Fibroblast of villous mesenchyme (primary cell): ENCODE data around the gene DNAJC22. TPM values are rescaled to one million over a fixed set of nuclear protein-coding genes. Genes with fewer than 3 reads are reported as not detected.

Experiments used
- DNase-seq: peaks from one replicate; pipeline ENCODE4 v3.0.0-alpha.2; 2010; ENCODE audit warnings: low read depth
- H3K4me3 ChIP-seq: 2 replicates; pipeline ENCODE4 v1.5.1; 2011; ENCODE audit warnings: low read depth, mild to moderate bottlenecking, low read length
- total RNA-seq: library from RNA; depleted of rRNA; stranded (reverse); fragments of >200 nt; gene quantifications from 2 replicates; pipeline ENCODE4 v1.2.3, GENCODE V29; 2012
- TF ChIP-seq, protein P1 (sequence below): IDR thresholded peaks from 2 replicates; pipeline ENCODE4 v1.5.1; 2012; ENCODE audit warnings: low read depth, mild to moderate bottlenecking, low read length; ENCODE audit not compliant: insufficient read depth

The DNAJC22 gene
- total RNA-seq, 1 donor, result 1.7 TPM

DNA sequence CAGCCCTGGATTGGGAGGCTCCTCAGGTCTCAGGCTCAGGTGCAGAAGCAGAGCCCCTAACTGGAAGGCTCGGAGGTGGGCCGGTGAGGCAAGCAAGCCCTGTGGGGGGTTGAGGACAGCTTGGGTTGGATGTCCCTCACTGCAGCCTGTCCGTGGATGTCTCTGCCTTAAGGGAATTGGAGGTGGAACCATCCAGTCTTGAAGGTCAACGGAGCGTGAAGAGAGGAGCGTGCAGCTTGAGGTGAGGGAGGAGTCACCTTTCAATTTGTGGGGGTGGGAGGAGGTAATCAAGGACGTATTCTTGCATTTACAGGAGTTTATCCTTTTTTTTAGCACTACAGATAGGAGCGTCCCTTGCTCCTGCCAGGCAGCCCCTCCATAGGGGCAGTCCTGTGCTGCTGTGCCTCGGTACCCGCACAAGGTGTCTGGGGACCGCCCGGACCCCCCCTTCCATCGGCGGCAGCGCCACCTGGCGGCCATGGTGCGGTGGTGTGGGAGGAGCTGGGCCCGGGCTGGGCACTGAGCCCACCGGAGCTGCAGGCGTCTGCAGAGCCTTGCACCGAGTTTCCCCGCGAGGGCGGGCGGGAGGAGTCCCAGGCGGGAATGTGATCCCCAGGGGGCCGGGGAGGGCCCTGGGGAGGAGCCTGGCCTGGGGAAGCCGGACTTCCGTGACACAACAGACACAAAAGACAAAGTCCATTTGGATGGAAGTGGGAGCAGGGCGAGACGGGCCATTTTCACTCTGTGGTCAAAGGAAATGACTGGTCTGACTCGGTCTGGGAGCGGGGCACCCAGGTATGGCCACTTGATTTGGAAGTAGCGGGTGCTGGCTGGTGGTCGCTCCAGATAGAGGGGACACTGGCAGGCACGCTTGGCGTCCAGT is 864 bp downstream of the DNAJC22 start:
- H3K4me3 ChIP-seq, result peak overlapping the region; percentile 51
- DNase-seq, result peak; percentile 84
- TF ChIP-seq, protein P1, sequence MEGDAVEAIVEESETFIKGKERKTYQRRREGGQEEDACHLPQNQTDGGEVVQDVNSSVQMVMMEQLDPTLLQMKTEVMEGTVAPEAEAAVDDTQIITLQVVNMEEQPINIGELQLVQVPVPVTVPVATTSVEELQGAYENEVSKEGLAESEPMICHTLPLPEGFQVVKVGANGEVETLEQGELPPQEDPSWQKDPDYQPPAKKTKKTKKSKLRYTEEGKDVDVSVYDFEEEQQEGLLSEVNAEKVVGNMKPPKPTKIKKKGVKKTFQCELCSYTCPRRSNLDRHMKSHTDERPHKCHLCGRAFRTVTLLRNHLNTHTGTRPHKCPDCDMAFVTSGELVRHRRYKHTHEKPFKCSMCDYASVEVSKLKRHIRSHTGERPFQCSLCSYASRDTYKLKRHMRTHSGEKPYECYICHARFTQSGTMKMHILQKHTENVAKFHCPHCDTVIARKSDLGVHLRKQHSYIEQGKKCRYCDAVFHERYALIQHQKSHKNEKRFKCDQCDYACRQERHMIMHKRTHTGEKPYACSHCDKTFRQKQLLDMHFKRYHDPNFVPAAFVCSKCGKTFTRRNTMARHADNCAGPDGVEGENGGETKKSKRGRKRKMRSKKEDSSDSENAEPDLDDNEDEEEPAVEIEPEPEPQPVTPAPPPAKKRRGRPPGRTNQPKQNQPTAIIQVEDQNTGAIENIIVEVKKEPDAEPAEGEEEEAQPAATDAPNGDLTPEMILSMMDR, result peak; percentile 91

DNA sequence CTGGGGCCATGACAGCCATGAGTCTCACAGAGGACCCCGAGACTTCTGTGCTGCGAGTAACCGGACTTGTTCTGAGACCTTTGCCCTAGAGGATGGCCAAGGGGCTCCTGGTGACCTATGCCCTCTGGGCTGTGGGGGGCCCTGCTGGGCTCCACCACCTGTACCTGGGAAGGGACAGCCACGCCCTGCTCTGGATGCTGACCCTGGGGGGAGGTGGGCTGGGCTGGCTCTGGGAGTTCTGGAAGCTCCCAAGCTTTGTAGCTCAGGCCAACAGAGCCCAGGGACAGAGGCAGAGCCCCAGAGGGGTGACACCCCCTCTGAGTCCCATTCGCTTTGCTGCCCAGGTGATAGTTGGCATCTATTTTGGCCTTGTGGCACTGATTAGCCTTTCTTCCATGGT is 2.1 kb downstream of the DNAJC22 start:
- H3K4me3 ChIP-seq, result no peak overlapping the region
- DNase-seq, result no peak
- TF ChIP-seq, protein P1, result no peak

DNA sequence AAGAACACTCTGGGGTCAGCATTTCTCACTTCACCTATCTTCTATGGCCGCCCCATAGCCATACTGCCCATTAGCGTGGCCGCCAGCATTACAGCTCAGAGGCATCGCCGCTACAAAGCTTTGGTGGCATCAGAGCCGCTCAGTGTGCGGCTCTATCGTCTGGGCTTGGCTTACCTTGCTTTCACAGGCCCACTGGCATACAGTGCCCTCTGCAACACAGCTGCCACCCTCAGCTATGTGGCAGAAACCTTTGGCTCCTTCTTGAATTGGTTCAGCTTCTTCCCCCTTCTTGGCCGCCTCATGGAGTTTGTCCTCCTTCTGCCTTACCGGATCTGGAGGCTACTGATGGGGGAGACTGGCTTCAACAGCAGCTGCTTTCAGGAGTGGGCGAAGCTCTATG is 2.6 kb downstream of the DNAJC22 start:
- no peak overlapping the region for H3K4me3 ChIP-seq
- TF ChIP-seq, protein P1, result no peak
- no peak for DNase-seq

DNA sequence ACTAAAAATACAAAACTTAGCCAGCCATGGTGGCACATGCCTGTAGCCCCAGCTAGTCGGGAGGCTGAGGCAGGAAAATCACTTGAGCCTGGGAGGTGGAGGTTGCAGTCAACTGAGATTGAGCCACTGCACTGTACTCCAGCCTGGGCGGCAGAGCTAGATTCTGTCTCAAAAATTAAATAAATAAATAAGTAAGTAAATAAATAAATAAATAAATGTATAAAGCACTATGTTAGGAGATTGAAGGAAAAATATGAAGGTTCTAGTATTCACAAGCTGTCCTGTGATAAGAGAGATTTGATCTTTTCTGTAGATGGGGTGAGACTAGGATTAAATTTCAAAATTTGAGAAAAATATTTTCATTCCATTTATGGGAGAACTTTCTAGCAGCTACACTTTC is 5.7 kb downstream of the DNAJC22 start:
- TF ChIP-seq, protein P1, result no peak
- no peak for DNase-seq
- no peak overlapping the region for H3K4me3 ChIP-seq

DNA sequence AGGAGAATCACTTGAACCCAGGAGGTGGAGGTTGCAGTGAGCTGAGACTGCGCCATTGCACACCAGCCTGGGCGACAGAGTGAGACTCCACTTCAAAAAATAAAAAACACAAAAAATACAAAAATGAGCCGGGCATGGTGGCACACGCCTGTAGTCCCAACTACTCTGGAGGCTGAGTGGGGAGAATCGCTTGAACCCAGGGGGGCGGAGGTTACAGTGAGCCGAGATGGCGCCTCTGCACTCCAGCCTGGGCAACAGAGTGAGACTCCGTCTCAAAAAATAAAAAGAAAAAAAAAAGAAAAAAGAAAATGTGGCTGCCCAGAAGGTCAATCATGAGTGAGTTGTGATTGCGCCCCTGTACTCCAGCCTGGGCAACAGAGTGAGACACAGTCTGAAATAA is 9.2 kb downstream of the DNAJC22 start:
- TF ChIP-seq, protein P1, result no peak
- no peak for DNase-seq
- H3K4me3 ChIP-seq, result no peak overlapping the region

DNA sequence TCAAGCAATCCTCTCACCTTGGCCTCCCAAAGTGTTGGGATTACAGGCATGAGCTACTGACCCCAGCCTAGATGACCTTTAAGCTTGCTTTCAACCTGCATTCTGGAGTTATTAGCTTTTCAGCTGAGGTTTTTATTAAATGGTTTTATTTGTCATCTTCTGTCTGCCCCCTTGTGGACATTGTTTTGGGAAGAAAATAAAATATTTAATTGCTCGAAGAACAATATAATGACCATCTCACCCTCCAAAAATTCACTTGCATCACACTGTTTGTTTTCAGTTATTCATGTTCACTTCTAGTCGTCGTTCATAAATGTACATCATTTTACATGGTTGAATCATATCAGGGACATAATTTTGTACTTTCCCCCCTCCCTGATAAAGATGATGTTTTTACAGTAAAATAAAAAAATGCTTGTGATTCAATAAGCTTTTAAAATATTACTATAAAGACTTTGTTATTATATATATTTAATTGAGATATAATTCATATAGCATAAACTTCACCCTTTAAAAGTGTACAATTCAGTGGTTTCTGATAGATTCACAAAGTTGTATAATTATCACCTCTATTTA is 10.5 kb downstream of the DNAJC22 start:
- no peak overlapping the region for H3K4me3 ChIP-seq
- TF ChIP-seq, protein P1, result peak; percentile 50
- peak; percentile 69 for DNase-seq
